HEK293 (cell line): ENCODE results near the gene S100A13.

Experiments used
- KLF10 ChIP-seq: fragments of 450-650 bp; IDR thresholded peaks from 2 replicates; pipeline ENCODE4 v1.5.1; 2018; ENCODE audit warnings: missing biosample characterization, mild to moderate bottlenecking, missing genetic modification characterization
- OVOL3 ChIP-seq: fragments of 450-650 bp; formaldehyde crosslinking; IDR thresholded peaks from 2 replicates; pipeline ENCODE4 v1.5.1; 2016; ENCODE audit warnings: missing biosample characterization, missing genetic modification characterization
- PRDM6 ChIP-seq: fragments of 450-650 bp; formaldehyde crosslinking; IDR thresholded peaks from 2 replicates; pipeline ENCODE4 v1.5.1; 2017; ENCODE audit warnings: missing biosample characterization, missing genetic modification characterization
- SALL2 ChIP-seq: fragments of 450-650 bp; formaldehyde crosslinking; IDR thresholded peaks from 2 replicates; pipeline ENCODE4 v1.5.0; 2017; ENCODE audit warnings: missing biosample characterization, mild to moderate bottlenecking, missing genetic modification characterization, borderline replicate concordance
- TCF7L2 ChIP-seq: IDR thresholded peaks from 2 replicates; pipeline ENCODE4 v1.6.1; 2011; ENCODE audit warnings: low read depth, mild to moderate bottlenecking, inconsistent platforms, low read length, moderate library complexity, borderline replicate concordance
- ZEB2 ChIP-seq: fragments of 450-650 bp; formaldehyde crosslinking; IDR thresholded peaks from 2 replicates; pipeline ENCODE4 v1.5.1; 2016; ENCODE audit warnings: missing biosample characterization, missing genetic modification characterization
- ZNF202 ChIP-seq: fragments of 450-650 bp; formaldehyde crosslinking; IDR thresholded peaks from 2 replicates; pipeline ENCODE4 v1.5.1; 2016; ENCODE audit warnings: missing biosample characterization, missing genetic modification characterization, borderline replicate concordance
- ZNF239 ChIP-seq: fragments of 450-650 bp; formaldehyde crosslinking; IDR thresholded peaks from 2 replicates; pipeline ENCODE4 v1.5.1; 2016; ENCODE audit warnings: missing biosample characterization, missing genetic modification characterization
- ZNF274 ChIP-seq, 2 experiments: fragments of 200-500 bp in 1 of 2; fragments of 450-650 bp in 1 of 2; sonication (Bioruptor generic) in 1 of 2; formaldehyde crosslinking in 1 of 2; IDR thresholded peaks; 2 replicates each; pipeline versions ENCODE4 v1.5.1 to v1.6.1; 2014 to 2016; ENCODE audit warnings: borderline replicate concordance in 1 of 2, inconsistent platforms in 1 of 2, low read length in 1 of 2, missing biosample characterization in 1 of 2, missing genetic modification characterization in 1 of 2
- ZNF335 ChIP-seq: fragments of 450-650 bp; formaldehyde crosslinking; conservative IDR thresholded peaks from 2 replicates; pipeline ENCODE4 v1.5.1; 2016; ENCODE audit warnings: missing biosample characterization, missing genetic modification characterization
- ZNF354C ChIP-seq: fragments of 450-650 bp; formaldehyde crosslinking; IDR thresholded peaks from 2 replicates; pipeline ENCODE4 v1.5.1; 2016; ENCODE audit warnings: missing biosample characterization, missing genetic modification characterization, low read depth, borderline replicate concordance
- ZNF37A ChIP-seq: fragments of 450-650 bp; IDR thresholded peaks from 2 replicates; pipeline ENCODE4 v1.5.1; 2018; ENCODE audit warnings: missing biosample characterization, missing genetic modification characterization
- ZNF423 ChIP-seq: fragments of 450-650 bp; formaldehyde crosslinking; IDR thresholded peaks from 2 replicates; pipeline ENCODE4 v1.5.1; 2016; ENCODE audit warnings: missing biosample characterization, missing genetic modification characterization
- ZNF488 ChIP-seq: fragments of 450-650 bp; formaldehyde crosslinking; IDR thresholded peaks from 2 replicates; pipeline ENCODE4 v1.5.1; 2016; ENCODE audit warnings: missing biosample characterization, missing genetic modification characterization
- ZNF513 ChIP-seq: fragments of 450-650 bp; IDR thresholded peaks from 2 replicates; pipeline ENCODE4 v1.5.1; 2018; ENCODE audit warnings: missing biosample characterization, missing genetic modification characterization
- ZNF518A ChIP-seq: fragments of 450-650 bp; formaldehyde crosslinking; conservative IDR thresholded peaks from 2 replicates; pipeline ENCODE4 v1.5.1; 2016; ENCODE audit warnings: low read depth, missing biosample characterization, missing genetic modification characterization
- ZNF530 ChIP-seq: fragments of 450-650 bp; formaldehyde crosslinking; IDR thresholded peaks from 2 replicates; pipeline ENCODE4 v1.5.1; 2016; ENCODE audit warnings: low read depth, missing biosample characterization, missing genetic modification characterization
- ZNF544 ChIP-seq: fragments of 450-650 bp; formaldehyde crosslinking; IDR thresholded peaks from 2 replicates; pipeline ENCODE4 v1.5.0; 2017; ENCODE audit warnings: missing biosample characterization, missing genetic modification characterization
- ZNF585B ChIP-seq: fragments of 450-650 bp; formaldehyde crosslinking; IDR thresholded peaks from 2 replicates; pipeline ENCODE4 v1.5.1; 2016; ENCODE audit warnings: missing biosample characterization, missing genetic modification characterization
- ZNF596 ChIP-seq: fragments of 450-650 bp; IDR thresholded peaks from 2 replicates; pipeline ENCODE4 v1.5.0; 2018; ENCODE audit warnings: missing biosample characterization, mild to moderate bottlenecking, missing genetic modification characterization, moderate library complexity
- ZNF677 ChIP-seq: fragments of 450-650 bp; IDR thresholded peaks from 2 replicates; pipeline ENCODE4 v1.5.0; 2018; ENCODE audit warnings: missing biosample characterization, mild to moderate bottlenecking, missing genetic modification characterization, moderate library complexity
- ZNF791 ChIP-seq: fragments of 450-650 bp; formaldehyde crosslinking; IDR thresholded peaks from 2 replicates; pipeline ENCODE4 v1.5.1; 2016; ENCODE audit warnings: missing biosample characterization, missing genetic modification characterization
- TF ChIP-seq, protein P1 (sequence below): fragments of 450-650 bp; formaldehyde crosslinking; IDR thresholded peaks from 2 replicates; pipeline ENCODE4 v1.5.1; 2016; ENCODE audit warnings: missing biosample characterization, missing genetic modification characterization
- TF ChIP-seq, protein P2 (sequence below): fragments of 450-650 bp; formaldehyde crosslinking; IDR thresholded peaks from 2 replicates; pipeline ENCODE4 v1.5.0; 2017; ENCODE audit warnings: missing biosample characterization, missing genetic modification characterization, borderline replicate concordance
- TF ChIP-seq, protein P3 (sequence below): fragments of 450-650 bp; formaldehyde crosslinking; IDR thresholded peaks from 2 replicates; pipeline ENCODE4 v1.5.1; 2016; ENCODE audit warnings: missing biosample characterization, missing genetic modification characterization

Gene S100A13

DNA sequence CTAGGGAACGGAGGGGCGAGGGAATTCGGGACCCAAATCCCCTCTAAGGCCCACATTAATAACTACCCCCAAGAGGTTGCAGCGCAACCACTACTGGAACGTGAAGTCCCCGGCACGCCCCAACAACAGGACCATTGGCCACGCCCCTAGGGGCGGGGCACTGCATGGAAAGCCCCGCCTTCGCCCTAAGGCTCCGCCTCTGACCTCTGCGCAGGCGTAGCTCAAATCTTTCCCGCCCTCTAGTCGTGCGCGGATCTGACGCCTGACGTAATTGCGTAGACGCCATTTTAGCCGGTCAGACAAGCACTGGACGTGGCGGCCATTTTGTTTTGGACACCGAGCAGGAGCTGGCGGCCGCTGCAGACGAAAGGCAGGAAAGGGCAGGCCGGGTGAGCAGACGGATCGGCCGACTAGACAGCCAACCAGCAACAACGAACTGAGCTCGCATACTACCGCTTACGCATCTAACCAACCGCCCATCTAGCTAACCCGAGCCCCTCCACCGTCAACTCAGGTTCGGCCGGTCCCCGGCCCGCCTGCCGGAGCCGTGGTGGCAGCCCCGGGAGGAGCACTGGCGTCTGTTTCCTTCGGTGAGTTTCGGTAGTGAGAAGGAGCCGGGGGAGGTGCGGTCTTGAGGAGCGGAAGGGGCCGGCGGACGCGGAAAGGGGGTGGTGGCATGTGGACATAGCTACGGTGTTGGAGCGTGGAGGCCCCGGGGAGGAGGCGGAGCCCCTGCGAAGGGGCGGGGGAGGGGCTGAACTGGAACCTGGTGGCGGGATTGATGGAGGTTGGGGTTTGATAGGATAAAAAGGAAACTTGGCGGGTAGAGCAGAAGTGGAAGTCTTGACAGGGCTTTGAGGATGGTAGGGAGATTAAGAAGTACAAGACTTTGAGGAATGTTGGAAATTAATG is 6.7 kb upstream of the S100A13 start, which contains the start of gene CHTOP (continued):
- TF ChIP-seq, protein P1, sequence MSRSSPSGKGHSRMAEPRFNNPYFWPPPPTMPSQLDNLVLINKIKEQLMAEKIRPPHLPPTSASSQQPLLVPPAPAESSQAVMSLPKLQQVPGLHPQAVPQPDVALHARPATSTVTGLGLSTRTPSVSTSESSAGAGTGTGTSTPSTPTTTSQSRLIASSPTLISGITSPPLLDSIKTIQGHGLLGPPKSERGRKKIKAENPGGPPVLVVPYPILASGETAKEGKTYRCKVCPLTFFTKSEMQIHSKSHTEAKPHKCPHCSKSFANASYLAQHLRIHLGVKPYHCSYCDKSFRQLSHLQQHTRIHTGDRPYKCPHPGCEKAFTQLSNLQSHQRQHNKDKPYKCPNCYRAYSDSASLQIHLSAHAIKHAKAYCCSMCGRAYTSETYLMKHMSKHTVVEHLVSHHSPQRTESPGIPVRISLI (tag by site-specific recombination): no peak
- peak; percentile 37; the same call in 1 of the 2 replicates for TF ChIP-seq ZNF423 (tag by site-specific recombination)
- TF ChIP-seq, protein P2, sequence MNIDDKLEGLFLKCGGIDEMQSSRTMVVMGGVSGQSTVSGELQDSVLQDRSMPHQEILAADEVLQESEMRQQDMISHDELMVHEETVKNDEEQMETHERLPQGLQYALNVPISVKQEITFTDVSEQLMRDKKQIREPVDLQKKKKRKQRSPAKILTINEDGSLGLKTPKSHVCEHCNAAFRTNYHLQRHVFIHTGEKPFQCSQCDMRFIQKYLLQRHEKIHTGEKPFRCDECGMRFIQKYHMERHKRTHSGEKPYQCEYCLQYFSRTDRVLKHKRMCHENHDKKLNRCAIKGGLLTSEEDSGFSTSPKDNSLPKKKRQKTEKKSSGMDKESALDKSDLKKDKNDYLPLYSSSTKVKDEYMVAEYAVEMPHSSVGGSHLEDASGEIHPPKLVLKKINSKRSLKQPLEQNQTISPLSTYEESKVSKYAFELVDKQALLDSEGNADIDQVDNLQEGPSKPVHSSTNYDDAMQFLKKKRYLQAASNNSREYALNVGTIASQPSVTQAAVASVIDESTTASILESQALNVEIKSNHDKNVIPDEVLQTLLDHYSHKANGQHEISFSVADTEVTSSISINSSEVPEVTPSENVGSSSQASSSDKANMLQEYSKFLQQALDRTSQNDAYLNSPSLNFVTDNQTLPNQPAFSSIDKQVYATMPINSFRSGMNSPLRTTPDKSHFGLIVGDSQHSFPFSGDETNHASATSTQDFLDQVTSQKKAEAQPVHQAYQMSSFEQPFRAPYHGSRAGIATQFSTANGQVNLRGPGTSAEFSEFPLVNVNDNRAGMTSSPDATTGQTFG (tag by site-specific recombination): no peak
- no peak for TF ChIP-seq ZNF585B
- no peak for TF ChIP-seq ZNF791 (tag by site-specific recombination)
- peak; percentile 46; the same call in 1 of the 2 replicates for TF ChIP-seq ZNF518A (tag by site-specific recombination)
- no peak for TF ChIP-seq PRDM6
- TF ChIP-seq ZNF544 (tag by site-specific recombination): no peak
- TF ChIP-seq, protein P3, sequence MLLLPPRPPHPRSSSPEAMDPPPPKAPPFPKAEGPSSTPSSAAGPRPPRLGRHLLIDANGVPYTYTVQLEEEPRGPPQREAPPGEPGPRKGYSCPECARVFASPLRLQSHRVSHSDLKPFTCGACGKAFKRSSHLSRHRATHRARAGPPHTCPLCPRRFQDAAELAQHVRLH: no peak
- TF ChIP-seq ZEB2 (tag by site-specific recombination): peak; percentile 97
- no peak for TF ChIP-seq ZNF202
- TF ChIP-seq ZNF354C: no peak
- no peak for TF ChIP-seq SALL2 (tag by site-specific recombination)
- no peak for TF ChIP-seq ZNF274 (IDR thresholded peaks at IDR 0.05; ENCODE audit: low read length)
- no peak for TF ChIP-seq ZNF274 (tag by site-specific recombination; IDR thresholded peaks at IDR 0.05; ENCODE audit: borderline replicate concordance)
- TF ChIP-seq ZNF37A (tag by site-specific recombination): no peak
- TF ChIP-seq ZNF513: no peak
- no peak for TF ChIP-seq ZNF596 (tag by site-specific recombination)
- no peak for TF ChIP-seq ZNF488 (tag by site-specific recombination)
- TF ChIP-seq ZNF677: no peak
- TF ChIP-seq ZNF530 (tag by site-specific recombination): no peak
- 0 out of 2 replicates have a peak, but pooled peaks have one; percentile 30 for TF ChIP-seq OVOL3 (tag by site-specific recombination)
- no peak for TF ChIP-seq TCF7L2
- peak; percentile 88 for TF ChIP-seq ZNF335 (tag by site-specific recombination)
- peak; percentile 49; the same call in 1 of the 2 replicates for TF ChIP-seq ZNF239 (tag by site-specific recombination)
- peak; percentile 77 for TF ChIP-seq KLF10 (tag by site-specific recombination)
